Measurements from ENCODE around the gene USP36.

The USP36 gene

GRCh38 chr17:78839235-78839761 lies 1.3 kb downstream of the USP36 start:
- no peak for DNase-seq (ENCODE audit: low read depth in 2 of 3, low spot score in 1 of 3)

DNA sequence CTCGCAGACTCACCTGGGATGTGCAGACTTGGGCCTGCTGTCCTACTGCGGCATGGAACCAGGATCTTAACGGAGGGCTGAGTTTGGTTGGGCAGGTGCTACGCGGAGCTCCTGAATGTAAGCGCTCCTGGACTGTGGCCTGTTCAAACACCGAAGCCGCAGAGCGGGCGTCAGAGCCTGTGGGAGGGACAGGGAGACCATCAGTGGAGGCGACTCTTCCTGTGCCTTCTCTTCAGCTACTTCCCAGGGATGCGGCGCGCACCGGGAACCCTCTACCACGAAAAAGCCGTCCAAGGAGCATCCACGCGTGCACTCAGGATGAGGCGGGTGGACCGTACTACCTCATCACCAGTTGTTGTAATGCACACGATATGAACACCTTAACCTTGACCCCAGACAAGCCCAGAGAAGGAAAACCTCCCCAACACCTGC lies 2.0 kb downstream of the USP36 start:
- no peak for DNase-seq (ENCODE audit: low read depth in 2 of 3, low spot score in 1 of 3)

- DNase-seq (ENCODE audit: low read depth in 2 of 3, low spot score in 1 of 3) = no peak
Measured at GRCh38 chr17:78836420-78837021, 4.1 kb downstream of the USP36 start.

DNA sequence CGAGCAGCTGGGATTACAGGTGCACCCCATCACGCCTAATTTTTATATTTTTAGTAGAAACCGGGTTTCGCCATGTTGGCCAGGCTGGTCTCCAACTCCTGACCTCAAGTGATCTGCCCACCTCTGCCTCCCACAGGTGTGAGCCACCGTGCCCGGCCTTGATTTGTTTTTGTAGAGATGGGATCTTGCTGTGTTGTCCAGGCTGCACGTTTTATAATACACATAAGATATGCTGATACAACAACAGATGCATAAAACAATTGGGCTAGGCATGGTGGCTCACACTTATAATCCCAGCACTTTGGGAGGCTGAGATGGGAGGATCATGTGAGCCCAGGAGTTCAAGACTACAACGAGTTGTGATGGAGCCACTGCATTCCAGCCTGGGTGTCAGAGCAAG lies 6.0 kb downstream of the USP36 start:
- DNase-seq (ENCODE audit: low read depth in 2 of 3, low spot score in 1 of 3) = no peak

DNA sequence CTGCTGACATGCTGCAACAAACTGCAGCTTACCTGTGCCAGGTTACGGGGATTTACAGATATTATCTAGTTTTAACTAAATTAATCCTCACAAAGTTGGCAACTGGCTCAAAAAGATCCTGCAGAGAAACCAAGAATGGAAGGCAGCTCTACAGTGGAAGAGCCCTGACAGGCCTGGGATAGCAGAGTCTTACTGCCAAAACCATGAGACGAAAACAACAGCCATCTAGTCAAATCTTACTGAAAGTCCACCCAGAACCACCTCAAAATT lies 8.1 kb downstream of the USP36 start:
- no peak for DNase-seq (ENCODE audit: low read depth in 2 of 3, low spot score in 1 of 3)

GRCh38 chr17:78831688-78832540 lies 8.7 kb downstream of the USP36 start:
- no peak for DNase-seq (ENCODE audit: low read depth in 2 of 3, low spot score in 1 of 3)

GRCh38 chr17:78829477-78829876 lies 11.1 kb downstream of the USP36 start:
- no peak for DNase-seq (ENCODE audit: low read depth in 2 of 3, low spot score in 1 of 3)

DNA sequence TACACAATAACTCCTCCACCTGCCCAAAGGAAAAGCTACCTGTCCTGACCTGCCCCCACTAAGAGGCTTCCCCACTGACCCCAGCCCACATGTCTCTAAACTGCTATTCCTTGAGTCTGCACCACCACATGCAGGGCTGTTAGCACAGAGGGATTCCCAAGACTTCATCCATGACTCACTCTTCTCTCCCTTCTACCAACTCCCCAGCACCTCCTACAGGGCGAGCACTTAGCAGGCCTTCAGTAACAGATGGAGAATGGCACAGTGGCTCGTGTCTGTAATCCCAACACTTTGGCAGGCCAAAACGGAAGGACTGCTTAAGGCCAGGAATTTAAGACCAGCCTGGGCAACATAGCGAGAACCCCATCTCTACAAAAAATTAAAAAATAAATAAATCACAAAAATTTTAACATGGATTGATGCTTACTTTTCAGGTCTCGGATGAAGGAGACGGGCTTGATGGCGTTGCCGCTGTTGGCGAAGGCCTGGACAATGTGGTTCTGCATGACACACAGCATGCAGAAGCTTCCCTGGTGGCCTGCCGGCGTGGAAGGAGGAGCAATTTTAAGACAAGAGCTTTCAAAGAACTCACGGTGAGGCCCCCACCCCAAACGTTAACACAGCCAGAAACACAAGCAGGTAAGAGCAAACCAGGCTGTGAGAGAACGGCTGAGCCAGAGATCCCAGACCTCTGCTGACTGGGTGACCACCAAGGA lies 12.0 kb downstream of the USP36 start:
- DNase-seq (ENCODE audit: low read depth in 2 of 3, low spot score in 1 of 3) = no peak

- no peak for DNase-seq (ENCODE audit: low read depth in 2 of 3, low spot score in 1 of 3)
Measured at GRCh38 chr17:78826836-78827509, 13.6 kb downstream of the USP36 start.

- no peak for DNase-seq (ENCODE audit: low read depth in 2 of 3, low spot score in 1 of 3)
Measured at GRCh38 chr17:78826421-78826820, 14.2 kb downstream of the USP36 start.

GRCh38 chr17:78825696-78826095 lies 14.9 kb downstream of the USP36 start:
- DNase-seq (ENCODE audit: low read depth in 2 of 3, low spot score in 1 of 3) = no peak

GRCh38 chr17:78824240-78824639 lies 16.4 kb downstream of the USP36 start:
- DNase-seq (ENCODE audit: low read depth in 2 of 3, low spot score in 1 of 3) = no peak

- no peak for DNase-seq (ENCODE audit: low read depth in 2 of 3, low spot score in 1 of 3)
Measured at GRCh38 chr17:78823282-78824046, 17.1 kb downstream of the USP36 start.

DNA sequence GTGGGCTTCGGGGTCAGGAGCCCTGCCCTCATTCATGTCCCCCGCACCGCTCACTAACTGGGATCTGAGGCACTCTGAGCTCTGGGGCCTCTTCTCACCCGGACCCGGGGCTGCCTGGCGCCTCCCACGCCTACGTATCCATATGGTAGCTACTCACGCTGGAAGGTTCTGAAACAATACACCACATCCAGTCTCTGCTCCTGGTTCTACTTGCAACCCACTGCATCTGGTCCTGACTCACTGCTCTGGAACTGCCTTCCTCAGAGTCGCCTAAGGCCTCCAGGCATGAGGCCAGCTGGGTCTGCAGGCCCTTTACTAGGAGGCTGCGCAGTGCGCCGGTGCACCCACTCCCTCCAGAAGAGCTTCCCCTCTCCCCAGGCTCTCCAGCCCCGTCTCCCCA lies 18.1 kb downstream of the USP36 start:
- DNase-seq (ENCODE audit: low read depth in 2 of 3, low spot score in 1 of 3) = no peak

GRCh38 chr17:78821961-78822360 lies 18.7 kb downstream of the USP36 start:
- no peak for DNase-seq (ENCODE audit: low read depth in 2 of 3, low spot score in 1 of 3)

DNA sequence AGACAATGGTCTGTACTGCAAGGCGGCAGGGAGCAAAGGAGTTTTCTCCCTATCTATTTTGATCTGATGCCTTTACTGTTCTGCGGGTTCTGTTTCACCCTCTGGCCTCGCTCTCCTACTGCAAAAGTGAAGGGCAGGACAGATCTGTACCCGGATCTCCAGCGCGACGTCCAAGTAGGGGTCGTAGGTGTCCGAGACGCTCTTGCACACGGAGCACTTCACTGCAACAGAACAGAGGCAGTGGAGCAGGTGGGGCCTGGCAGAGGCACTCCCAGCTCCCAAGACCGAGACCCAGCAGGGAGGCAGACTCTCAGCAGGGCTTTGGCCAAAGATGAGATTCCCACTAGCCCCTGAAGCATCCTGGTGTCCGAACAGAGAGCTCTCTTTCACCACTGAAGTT lies 19.8 kb downstream of the USP36 start:
- no peak for DNase-seq (ENCODE audit: low read depth in 2 of 3, low spot score in 1 of 3)

DNA sequence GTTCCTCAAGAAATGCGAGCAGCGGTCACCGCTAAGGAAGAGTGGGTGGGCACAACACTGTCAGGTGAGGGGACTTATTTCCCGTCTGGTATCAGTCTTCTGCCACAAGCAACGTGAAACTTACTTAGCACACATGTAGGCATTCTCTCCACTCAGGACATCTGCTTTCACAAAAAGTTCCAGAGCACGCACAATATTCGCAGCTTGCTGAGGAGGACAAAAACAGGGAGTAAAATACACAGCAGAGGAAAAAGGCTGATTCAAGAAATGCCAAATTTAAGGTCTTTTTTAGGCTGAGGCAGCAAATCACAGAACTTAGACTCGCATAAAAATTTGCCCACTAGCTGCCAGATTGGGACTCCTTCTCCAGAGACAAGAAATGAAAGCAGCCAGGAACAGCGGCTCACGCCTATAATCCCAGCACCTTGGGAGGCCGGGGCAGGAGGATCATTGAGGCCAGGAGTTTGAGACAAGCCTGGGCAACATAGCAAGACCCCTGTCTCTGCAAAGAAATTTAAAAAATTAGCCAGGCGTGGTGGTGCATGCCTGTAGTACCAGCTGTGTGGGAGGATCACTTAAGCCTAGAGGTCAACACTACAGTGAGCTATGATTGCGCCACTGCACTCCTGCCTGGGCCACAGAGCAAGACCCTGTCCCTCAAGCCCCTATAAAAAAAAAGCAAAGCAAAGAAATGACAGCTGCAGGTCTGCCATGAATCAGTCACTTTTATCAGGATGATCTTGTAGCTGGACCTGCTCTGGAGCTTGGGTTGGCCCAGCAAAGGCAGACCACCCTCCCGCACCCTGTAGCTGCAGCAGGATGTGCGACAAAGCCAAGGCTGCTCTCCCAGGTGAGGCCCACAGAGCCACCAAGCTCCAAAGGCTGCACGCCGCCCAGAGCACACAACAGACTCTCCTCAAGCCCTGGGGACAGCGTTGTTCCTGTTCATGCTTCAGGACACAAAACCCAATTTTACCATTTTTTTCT lies 20.5 kb downstream of the USP36 start:
- no peak for DNase-seq (ENCODE audit: low read depth in 2 of 3, low spot score in 1 of 3)

DNA sequence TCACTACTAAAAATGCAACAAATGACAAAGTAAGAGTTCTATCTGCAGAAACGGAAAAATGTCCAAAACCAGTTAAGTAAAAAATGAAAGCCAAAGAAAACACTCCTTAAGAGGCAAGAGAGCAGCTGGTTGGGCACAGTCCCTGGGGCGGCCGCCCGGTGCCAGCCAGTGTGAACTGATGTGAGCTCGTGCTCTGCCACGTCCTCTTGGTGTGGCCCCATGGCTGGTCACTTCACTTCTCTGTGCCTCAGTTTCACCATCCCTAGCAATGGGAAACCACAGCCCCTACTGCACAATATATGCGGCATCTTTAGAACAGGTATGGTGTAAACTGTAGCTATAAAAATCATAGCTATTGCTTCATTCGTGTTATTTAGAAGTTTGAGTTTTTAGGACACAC lies 21.2 kb downstream of the USP36 start:
- DNase-seq (ENCODE audit: low read depth in 2 of 3, low spot score in 1 of 3) = no peak

- DNase-seq (ENCODE audit: low read depth in 2 of 3, low spot score in 1 of 3) = no peak
Measured at GRCh38 chr17:78818932-78819331, 21.7 kb downstream of the USP36 start.

Measured in stimulated activated CD4-positive, alpha-beta T cell treated with anti-CD3 and anti-CD28 coated beads, Interleukin-12 subunit alpha, Interleukin-12 subunit beta, amount 100 ng/mL, for 48 hours (primary cell).